Stomach (tissue), 9 donors: ENCODE data around the gene HNRNPH1. TPM values are rescaled to one million over a fixed set of nuclear protein-coding genes. Genes with fewer than 3 reads are reported as not detected.
"Not testable (repeated sequence)": the region's sequence is repeated elsewhere in the genome, so short reads cannot be mapped to it uniquely, and the experiment has no call there.

ENCODE experiments used
- DNase-seq, 2 donors: peaks; one replicate each; pipeline versions ENCODE4 v3.0.0 to v3.0.0-alpha.2; 2013 to 2019
- H3K27ac ChIP-seq, 5 donors: fragments of 200-600 bp in 4 of 5; sonication (generic) in 4 of 5; one replicate each; pipeline ENCODE4 v1.5.1; 2013 to 2019; ENCODE audit warnings: mild to moderate bottlenecking in 1 of 5, moderate library complexity in 1 of 5
- H3K27me3 ChIP-seq, 3 donors: fragments of 200-600 bp; sonication (generic); one replicate each; pipeline ENCODE4 v1.5.1; 2017 to 2019; ENCODE audit warnings: mixed run types in 1 of 3
- H3K36me3 ChIP-seq, 4 donors: fragments of 200-600 bp; sonication (generic); 1 replicate in 3 of 4; 2 replicates in 1 of 4; pipeline ENCODE4 v1.5.1; 2016 to 2019
- H3K4me1 ChIP-seq, 4 donors: fragments of 200-600 bp; sonication (generic); one replicate each; pipeline ENCODE4 v1.5.1; 2016 to 2019
- H3K4me3 ChIP-seq, 4 donors: fragments of 200-600 bp; sonication (generic) in 3 of 4; one replicate each; pipeline ENCODE4 v1.5.1; 2016 to 2019; ENCODE audit warnings: mild to moderate bottlenecking in 1 of 4
- H3K9me3 ChIP-seq, 4 donors: fragments of 200-600 bp; sonication (generic); one replicate each; pipeline ENCODE4 v1.5.1; 2016 to 2019
- CTCF ChIP-seq, 7 experiments: fragments of 450-650 bp in 4 of 7; fragments of 200-600 bp in 3 of 7; sonication (generic) in 3 of 7; IDR thresholded peaks; one replicate each; pipeline ENCODE4 v1.5.1; 2016 to 2019; ENCODE audit warnings: antibody characterized with exemption in 7 of 7, control low read depth in 2 of 7, mild to moderate bottlenecking in 1 of 7
- EP300 ChIP-seq: sonication (generic); formaldehyde crosslinking; IDR thresholded peaks from one replicate; pipeline ENCODE4 v1.6.1; 2017; ENCODE audit warnings: antibody characterized with exemption
- POLR2A ChIP-seq, 4 donors: fragments of 450-650 bp; IDR thresholded peaks; one replicate each; pipeline ENCODE4 v1.6.1; 2016; ENCODE audit warnings: antibody characterized with exemption in 4 of 4, control low read depth in 2 of 4, mild to moderate bottlenecking in 1 of 4, moderate library complexity in 1 of 4
- POLR2AphosphoS5 ChIP-seq, 3 donors: sonication (generic); formaldehyde crosslinking; IDR thresholded peaks; one replicate each; pipeline ENCODE4 v1.6.1; 2016; ENCODE audit warnings: antibody characterized with exemption in 3 of 3
- WGBS, 5 donors: extraction: QIAGEN DNeasy Blood & Tissue Kit in 3 of 5; methylation state at CpG; one replicate each; pipeline versions ENCODE4 v1.1.5 to v1.1.7; 2013 to 2018; 5-methylcytosine and 5-hydroxymethylcytosine counted together
- intact Hi-C: fragments of 100-400 bp; cut with DNase I; formaldehyde crosslinking; loops from one replicate; pipeline ENCODE4 v1.15.1; 2023; ENCODE audit warnings: low total_unique reads
- polyA plus RNA-seq, 3 donors: library from polyadenylated mRNA; stranded (reverse); fragments of 200-250 nt; gene quantifications; one replicate each; pipeline ENCODE4 v1.2.3, GENCODE V29; 2013
- total RNA-seq, 5 donors: library from RNA; depleted of rRNA; stranded (reverse); fragments of >200 nt; gene quantifications; one replicate each; pipeline versions ENCODE4 v1.1.0 to v1.2.3, GENCODE V29; 2014 to 2016
- donor health status: healthy with polysubstance abuse.
- donor health status: Bipolar disorder and iron deficiency.
- donor health status: healthy.

HNRNPH1 gene
- total and polyA plus RNA-seq, 8 donors = 87.5 to 1,215 (median 494) TPM

DNA sequence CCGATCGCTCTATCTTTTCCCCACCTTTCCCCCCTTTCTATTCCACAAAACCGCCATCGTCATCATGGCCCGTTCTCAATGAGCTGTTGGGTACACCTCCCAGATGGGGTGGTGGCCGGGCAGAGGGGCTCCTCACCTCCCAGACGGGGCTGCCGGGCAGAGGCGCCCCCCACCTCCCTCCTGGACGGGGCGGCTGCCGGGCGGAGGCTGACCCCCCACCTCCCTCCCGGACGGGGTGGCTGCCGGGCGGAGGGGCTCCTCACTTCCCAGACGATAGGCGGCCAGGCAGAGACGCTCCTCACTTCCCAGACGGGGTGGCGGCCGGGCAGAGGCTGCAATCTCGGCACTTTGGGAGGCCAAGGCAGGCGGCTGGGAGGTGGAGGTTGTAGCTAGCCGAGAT, 26.8 kb upstream of the HNRNPH1 start:
- H3K4me3 ChIP-seq, H3K4me1 ChIP-seq, H3K9me3 ChIP-seq, H3K27ac ChIP-seq, H3K27me3 ChIP-seq, H3K36me3 ChIP-seq, intact Hi-C loops, DNase-seq: not testable (repeated sequence)
- 94 to 98% (median 95%) methylated on average over 11 to 25 of the region's 26 CpGs for WGBS, 5 donors

GRCh38 chr5:179649166-179649703, 25.8 kb upstream of the HNRNPH1 start:
- H3K36me3 ChIP-seq, H3K9me3 ChIP-seq, H3K27me3 ChIP-seq, DNase-seq, H3K27ac ChIP-seq, H3K4me1 ChIP-seq, intact Hi-C loops, H3K4me3 ChIP-seq: not testable (repeated sequence)
- WGBS, 5 donors = 66 to 86% (median 77%) methylated on average over 8 to 10 of the region's 10 CpGs

DNA sequence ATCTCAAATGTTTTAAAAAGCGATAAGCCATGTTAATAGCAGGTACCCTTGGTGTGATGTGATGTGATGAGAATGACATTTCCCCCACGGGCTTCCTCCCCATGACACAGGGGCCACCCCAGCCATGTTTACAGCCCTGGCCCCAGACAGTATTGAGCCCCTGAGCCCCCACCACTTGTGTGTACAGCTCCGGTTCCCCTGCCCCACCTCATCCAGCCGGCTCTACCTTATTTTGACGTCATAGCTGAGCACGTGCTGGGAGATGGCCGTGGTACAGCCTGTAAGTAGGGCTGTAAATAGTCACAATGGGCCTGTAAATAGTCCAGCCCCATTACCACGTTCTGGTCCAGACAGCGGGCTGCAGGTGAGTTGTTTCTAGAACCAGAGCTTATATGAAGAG, 24.9 kb upstream of the HNRNPH1 start:
- H3K4me1 ChIP-seq = no peaks in the 10 kb centered on the region
- no peak overlapping the region for H3K27ac ChIP-seq
- H3K9me3 ChIP-seq = no peaks in the 10 kb centered on the region
- no peaks in the 10 kb centered on the region for H3K27me3 ChIP-seq
- no peak for TF ChIP-seq CTCF (IDR thresholded peaks at IDR 0.05)
- TF ChIP-seq POLR2A (IDR thresholded peaks at IDR 0.05) = no peak
- TF ChIP-seq EP300 = no peak
- no peak for TF ChIP-seq POLR2AphosphoS5 (IDR thresholded peaks at IDR 0.05)
- 68 to 83% (median 76%) methylated on average over 9 of the region's 9 CpGs for WGBS, 5 donors
- no peaks in the 10 kb centered on the region for H3K36me3 ChIP-seq
- intact Hi-C loops = no loop called here
- no peak for DNase-seq
- no peak overlapping the region for H3K4me3 ChIP-seq

DNA sequence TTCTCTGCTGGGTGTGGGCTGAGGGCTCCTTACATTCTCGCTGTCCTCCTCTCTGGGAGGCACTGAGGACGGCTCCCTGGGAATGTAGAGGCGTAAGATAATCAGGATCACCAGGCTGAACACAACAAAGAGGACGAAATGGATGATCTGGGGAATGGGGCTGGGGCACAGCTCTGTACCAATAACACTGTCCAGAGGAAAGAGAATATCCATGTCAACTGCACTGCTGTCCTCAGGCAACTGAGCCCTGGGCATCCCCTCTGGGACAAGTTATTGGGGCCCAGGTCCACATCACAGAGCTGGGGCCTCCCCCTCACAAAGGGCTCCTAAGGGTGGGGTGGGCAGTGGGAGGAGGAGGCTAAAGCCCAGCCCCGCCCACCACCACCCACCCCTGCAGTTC, 21.3 kb upstream of the HNRNPH1 start:
- H3K4me1 ChIP-seq, H3K36me3 ChIP-seq, H3K9me3 ChIP-seq, H3K4me3 ChIP-seq, DNase-seq, intact Hi-C loops, H3K27ac ChIP-seq, H3K27me3 ChIP-seq: not testable (repeated sequence)
- WGBS, 5 donors = 76 to 84% (median 83%) methylated on average over 3 to 5 of the region's 5 CpGs

DNA sequence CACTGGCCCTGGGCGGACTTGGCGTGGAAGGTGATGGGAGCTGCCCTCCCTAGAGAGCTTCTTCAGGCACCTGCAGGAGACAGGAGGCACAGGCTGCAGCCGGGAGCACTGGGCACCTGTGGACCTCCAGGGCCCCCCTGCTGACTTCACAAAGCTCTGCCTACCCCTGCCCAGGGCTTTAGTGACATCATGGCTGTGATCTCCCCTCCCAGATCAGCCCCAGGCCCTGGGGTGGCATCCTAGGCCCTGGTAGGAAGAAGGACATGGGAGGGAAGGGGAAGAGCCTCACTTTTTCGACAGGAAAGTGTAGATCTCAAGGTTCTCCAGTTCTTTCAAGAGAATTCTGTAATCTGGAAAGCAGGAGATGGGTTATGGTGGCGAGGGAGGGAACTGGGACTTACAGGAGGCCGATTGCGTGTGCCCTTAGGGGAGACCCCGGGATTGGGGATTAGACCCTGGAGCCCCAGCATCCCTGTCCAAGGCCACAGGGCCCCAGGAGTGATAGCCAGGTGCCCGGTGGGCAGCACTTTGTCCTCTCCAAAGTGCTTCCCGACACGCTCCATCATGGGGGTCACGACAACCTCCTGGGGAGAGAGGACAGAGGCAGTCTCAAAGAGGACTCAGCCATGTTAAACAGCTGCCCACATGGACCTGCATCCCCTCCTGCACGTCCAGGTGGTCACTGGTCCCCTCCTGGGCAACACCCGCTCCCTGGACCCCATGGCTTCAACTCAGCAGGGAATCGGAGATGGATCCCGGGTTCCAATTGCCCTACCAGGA, 19.9 kb upstream of the HNRNPH1 start:
- intact Hi-C loops, H3K36me3 ChIP-seq, H3K4me3 ChIP-seq, H3K4me1 ChIP-seq, DNase-seq, H3K9me3 ChIP-seq, H3K27me3 ChIP-seq, H3K27ac ChIP-seq: not testable (repeated sequence)
- 79 to 87% (median 82%) methylated on average over 13 to 16 of the region's 16 CpGs for WGBS, 5 donors

GRCh38 chr5:179642626-179643025, 19.2 kb upstream of the HNRNPH1 start:
- H3K27ac ChIP-seq, H3K36me3 ChIP-seq, DNase-seq, H3K4me1 ChIP-seq, H3K4me3 ChIP-seq, intact Hi-C loops, H3K27me3 ChIP-seq, H3K9me3 ChIP-seq: not testable (repeated sequence)
- 80 to 90% (median 85%) methylated on average over 7 to 16 of the region's 17 CpGs for whole genome bisulfite sequencing, 5 donors

DNA sequence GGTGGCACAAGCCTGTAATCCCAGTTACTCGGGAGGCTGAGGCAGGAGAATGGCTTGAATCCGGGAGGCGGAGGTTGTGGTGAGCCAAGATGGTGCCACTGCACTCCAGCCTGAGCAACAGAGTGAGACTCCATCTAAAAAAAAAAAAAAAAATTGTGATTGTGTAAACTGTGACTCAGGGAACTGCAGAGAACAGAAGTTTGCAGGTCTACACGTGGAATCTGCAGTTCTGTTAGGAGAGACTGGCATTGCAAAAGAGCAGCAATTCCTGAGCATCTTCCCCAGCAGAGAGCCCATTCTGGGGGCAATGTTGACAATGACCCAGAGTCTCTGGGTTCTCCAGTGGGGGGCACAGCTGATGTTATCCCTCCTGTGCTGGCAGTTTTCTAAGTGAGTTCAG, 18.3 kb upstream of the HNRNPH1 start:
- WGBS, 5 donors = no CpG with 5 or more reads among the region's 4 CpGs
- H3K36me3 ChIP-seq, H3K27ac ChIP-seq, intact Hi-C loops, H3K4me3 ChIP-seq, H3K9me3 ChIP-seq, H3K27me3 ChIP-seq, H3K4me1 ChIP-seq, DNase-seq: not testable (repeated sequence)

DNA sequence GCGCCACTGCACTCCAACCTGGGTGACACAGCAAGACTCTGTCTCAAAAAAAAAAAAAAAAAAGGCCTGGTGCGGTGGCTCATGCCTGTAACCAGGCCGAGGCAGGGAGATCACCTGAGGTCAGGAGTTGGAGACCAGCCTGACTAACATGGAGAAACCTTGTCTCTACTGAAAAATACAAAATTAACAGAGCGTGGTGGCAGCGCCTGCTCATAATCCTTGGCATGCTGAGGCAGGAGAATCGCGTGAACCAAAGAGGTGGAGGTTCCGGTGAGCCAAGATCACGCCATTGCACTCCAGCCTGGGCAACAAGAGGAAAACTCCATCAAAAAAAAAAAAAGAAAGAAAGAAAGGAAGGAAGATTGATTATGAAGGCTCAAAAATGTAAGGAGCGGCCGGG, 15.8 kb upstream of the HNRNPH1 start:
- H3K27ac ChIP-seq, H3K4me1 ChIP-seq, DNase-seq, intact Hi-C loops, H3K36me3 ChIP-seq, H3K9me3 ChIP-seq, H3K4me3 ChIP-seq, H3K27me3 ChIP-seq: not testable (repeated sequence)
- 73 to 95% (median 94%) methylated on average over 10 to 11 of the region's 11 CpGs for WGBS, 5 donors

- H3K27me3 ChIP-seq, H3K27ac ChIP-seq, H3K36me3 ChIP-seq, H3K9me3 ChIP-seq, DNase-seq, intact Hi-C loops: not testable (repeated sequence)
- 3 to 4% methylated on average over 8 to 9 of the region's 49 CpGs; no CpG with 5 or more reads in 3 of the 5 donors for WGBS, 5 donors
- H3K4me1 ChIP-seq = peaks cover 0 to 11% (median 7%) of the 10 kb centered on the region in 4 donors
- H3K4me3 ChIP-seq = peak overlapping the region in 1 of 4 donors; percentile 17
Observed at GRCh38 chr5:179634370-179635172, 11.1 kb upstream of the HNRNPH1 start.
